Mesodermal cell (in vitro differentiated cells): ENCODE results near the gene PPIL1. TPM values are rescaled to one million over a fixed set of nuclear protein-coding genes. Genes with fewer than 3 reads are reported as not detected.
A peak's percentile ranks its signal among the peaks of the same experiment; 100 is the strongest.

Experiments used
- H3K27ac ChIP-seq: 2 replicates; pipeline ENCODE4 v1.7.0; 2013; ENCODE audit warnings: mild to moderate bottlenecking, low read depth, low read length, moderate library complexity; ENCODE audit not compliant: severe bottlenecking
- H3K36me3 ChIP-seq: 2 replicates; pipeline ENCODE4 v1.7.1; 2013; ENCODE audit warnings: mild to moderate bottlenecking, low read length, moderate library complexity; ENCODE audit not compliant: control insufficient read depth, insufficient read depth
- H3K4me1 ChIP-seq: one replicate; pipeline ENCODE4 v1.7.1; 2013; ENCODE audit warnings: mild to moderate bottlenecking, low read length; ENCODE audit not compliant: insufficient read depth, control insufficient read depth, poor library complexity, severe bottlenecking
- H3K4me3 ChIP-seq: 2 replicates; pipeline ENCODE4 v1.7.0; 2013; ENCODE audit warnings: low read length, control low read depth, mild to moderate bottlenecking; ENCODE audit not compliant: insufficient read depth, poor library complexity, severe bottlenecking; ENCODE audit errors: extremely low read depth
- H3K9me3 ChIP-seq: 2 replicates; pipeline ENCODE4 v1.7.1; 2013; ENCODE audit warnings: mild to moderate bottlenecking, low read length, moderate library complexity; ENCODE audit not compliant: control insufficient read depth
- WGBS, 2 experiments: methylation state at CpG; one replicate each; pipeline ENCODE4 v1.1.5; 2013; ENCODE audit warnings: missing lambda C conversion rate in 2 of 2; ENCODE audit not compliant: insufficient coverage in 2 of 2; 5-methylcytosine and 5-hydroxymethylcytosine counted together
- polyA plus RNA-seq, 2 experiments: library from polyadenylated mRNA; stranded (reverse); fragments of 50-300 nt; gene quantifications; one replicate each; pipeline ENCODE4 v1.2.3, GENCODE V29; 2013

The PPIL1 gene
- polyA plus RNA-seq (2013, experiment 1 of 2), result 43.4 TPM
- polyA plus RNA-seq (2013, experiment 2 of 2), result 44.6 TPM

GRCh38 chr6:36874443-36875249, at the start of gene PPIL1:
TSS of gene PPIL1 (minus strand) at chr6:36874803. CDS start at chr6:36874772, 31 bp downstream.
- Histone ChIP-seq H3K27ac (peak within 1 kb of the TSS; percentile 94), H3K4me3 (peak within 1 kb of the TSS; percentile 79), H3K4me1 (peaks cover 5% of the 10 kb centered on the region), H3K9me3 (no peaks in the 10 kb centered on the region), H3K36me3 (peaks cover 16% of the 10 kb centered on the region)
- WGBS, 2 experiments, result 0% methylated on average over 40 to 45 of the region's 54 CpGs

- peaks cover 43% of the 10 kb centered on the region for H3K4me1 ChIP-seq
- H3K9me3 ChIP-seq, result no peaks in the 10 kb centered on the region
- 90 to 100% methylated on average over 1 to 2 of the region's 4 CpGs for WGBS, 2 experiments
- peaks cover 16% of the 10 kb centered on the region for H3K36me3 ChIP-seq
- H3K27ac ChIP-seq, result no peak overlapping the region
- no peak overlapping the region for H3K4me3 ChIP-seq
Observed at GRCh38 chr6:36924131-36924530, 49.5 kb upstream of the PPIL1 start.

- Histone ChIP-seq H3K27ac (no peak overlapping the region), H3K4me3 (no peak overlapping the region), H3K9me3 (no peaks in the 10 kb centered on the region), H3K36me3 (peaks cover 32% of the 10 kb centered on the region), H3K4me1 (peaks cover 31% of the 10 kb centered on the region)
- WGBS, 2 experiments, result 83 to 90% methylated on average over 2 to 4 of the region's 5 CpGs
Observed at GRCh38 chr6:36920546-36920945, 45.9 kb upstream of the PPIL1 start.

GRCh38 chr6:36920049-36920448, 45.4 kb upstream of the PPIL1 start:
- Histone ChIP-seq H3K27ac (no peak overlapping the region), H3K4me3 (no peak overlapping the region), H3K36me3 (peaks cover 37% of the 10 kb centered on the region), H3K4me1 (peaks cover 31% of the 10 kb centered on the region), H3K9me3 (no peaks in the 10 kb centered on the region)
- WGBS, 2 experiments, result 93 to 100% methylated on average over 2 to 3 of the region's 4 CpGs

DNA sequence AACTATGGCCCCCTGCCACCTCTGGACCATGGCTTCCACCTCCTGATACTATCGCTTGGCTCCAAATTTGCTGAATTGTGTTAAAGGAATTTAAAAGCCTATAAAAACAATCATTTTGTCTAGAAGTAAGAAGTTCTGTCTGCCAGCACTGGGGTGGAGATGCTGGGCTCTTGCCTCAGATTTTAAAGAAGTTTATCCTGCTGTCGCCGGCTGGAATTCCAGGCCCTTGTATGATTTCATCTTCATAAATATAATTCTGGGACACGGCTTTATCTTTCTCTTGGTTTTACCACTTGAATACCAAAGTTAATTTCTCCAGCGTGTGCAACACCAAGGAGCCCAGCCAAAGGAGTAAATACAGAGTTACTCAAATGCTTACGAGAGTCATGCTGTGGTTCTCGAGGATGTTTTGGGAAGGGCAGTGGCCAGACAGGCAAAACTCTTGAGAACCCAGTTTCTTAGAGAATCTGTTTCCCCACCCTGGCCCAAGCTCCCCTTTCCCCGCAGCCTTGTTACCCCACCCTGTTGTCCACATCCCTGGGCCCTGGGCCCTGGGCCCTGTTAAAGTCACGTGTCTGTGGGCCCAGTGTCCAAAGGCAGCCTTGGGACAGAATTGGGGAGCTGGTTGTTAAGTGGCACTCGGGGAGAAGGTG, 43.1 kb upstream of the PPIL1 start:
- Histone ChIP-seq H3K4me1 (peaks cover 27% of the 10 kb centered on the region), H3K36me3 (peaks cover 33% of the 10 kb centered on the region), H3K9me3 (no peaks in the 10 kb centered on the region), H3K27ac (no peak overlapping the region), H3K4me3 (no peak overlapping the region)
- WGBS, 2 experiments, result 94 to 97% methylated on average over 4 to 7 of the region's 10 CpGs

DNA sequence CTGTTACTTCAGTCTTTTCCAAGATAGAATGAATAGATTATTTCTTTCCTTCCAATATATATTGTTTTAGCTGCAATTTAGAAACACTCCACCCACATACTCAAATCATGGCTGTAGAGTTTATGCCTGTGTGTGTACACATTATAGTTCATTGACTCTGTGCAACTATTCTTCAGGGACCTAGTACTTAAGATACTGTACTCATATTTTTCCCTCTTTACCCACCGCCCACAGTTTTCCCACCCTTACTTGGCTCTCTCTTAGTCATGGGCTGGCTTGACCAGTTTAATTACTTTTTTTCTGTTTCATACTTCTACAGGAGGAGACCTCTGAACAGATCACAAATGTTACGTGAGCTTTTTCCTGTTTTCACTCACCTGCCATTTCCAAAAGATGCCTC, 41.5 kb upstream of the PPIL1 start:
- H3K9me3 ChIP-seq, result no peaks in the 10 kb centered on the region
- H3K27ac ChIP-seq, result no peak overlapping the region
- H3K36me3 ChIP-seq, result peaks cover 31% of the 10 kb centered on the region
- 100% methylated on average over 1 of the region's 2 CpGs; no CpG with 5 or more reads in 1 of the 2 experiments for WGBS, 2 experiments
- H3K4me1 ChIP-seq, result peaks cover 37% of the 10 kb centered on the region
- H3K4me3 ChIP-seq, result no peak overlapping the region

GRCh38 chr6:36915599-36915998, 41.0 kb upstream of the PPIL1 start:
- peaks cover 30% of the 10 kb centered on the region for H3K36me3 ChIP-seq
- no peaks in the 10 kb centered on the region for H3K9me3 ChIP-seq
- H3K4me1 ChIP-seq, result peaks cover 37% of the 10 kb centered on the region
- no peak overlapping the region for H3K27ac ChIP-seq
- H3K4me3 ChIP-seq, result no peak overlapping the region
- 100% methylated on average over 2 of the region's 4 CpGs for WGBS, 2 experiments

DNA sequence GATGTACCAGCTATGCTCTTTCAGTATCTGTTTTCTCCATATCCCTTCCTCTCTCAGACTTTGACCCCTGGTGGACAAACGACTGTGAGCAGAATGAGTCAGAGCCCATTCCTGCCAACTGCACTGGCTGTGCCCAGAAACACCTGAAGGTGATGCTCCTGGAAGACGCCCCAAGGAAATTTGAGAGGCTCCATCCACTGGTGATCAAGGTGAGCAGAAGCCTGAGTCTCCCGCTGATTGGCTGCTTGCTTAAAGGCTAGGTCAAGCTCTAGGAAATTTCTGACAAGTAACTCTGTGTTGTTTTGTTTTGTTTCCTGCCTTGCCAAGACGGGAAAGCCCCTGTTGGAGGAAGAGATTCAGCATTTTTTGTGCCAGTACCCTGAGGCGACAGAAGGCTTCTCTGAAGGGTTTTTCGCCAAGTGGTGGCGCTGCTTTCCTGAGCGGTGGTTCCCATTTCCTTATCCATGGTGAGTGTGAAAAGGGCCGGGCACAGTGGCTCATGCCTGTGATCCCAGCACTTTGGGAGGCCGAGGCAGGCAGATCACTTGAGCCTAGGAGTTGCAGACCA, 39.7 kb upstream of the PPIL1 start:
- 58 to 70% methylated on average over 8 to 9 of the region's 10 CpGs for WGBS, 2 experiments
- Histone ChIP-seq H3K4me3 (no peak overlapping the region), H3K9me3 (no peaks in the 10 kb centered on the region), H3K27ac (no peak overlapping the region), H3K36me3 (peaks cover 30% of the 10 kb centered on the region), H3K4me1 (peaks cover 29% of the 10 kb centered on the region)

DNA sequence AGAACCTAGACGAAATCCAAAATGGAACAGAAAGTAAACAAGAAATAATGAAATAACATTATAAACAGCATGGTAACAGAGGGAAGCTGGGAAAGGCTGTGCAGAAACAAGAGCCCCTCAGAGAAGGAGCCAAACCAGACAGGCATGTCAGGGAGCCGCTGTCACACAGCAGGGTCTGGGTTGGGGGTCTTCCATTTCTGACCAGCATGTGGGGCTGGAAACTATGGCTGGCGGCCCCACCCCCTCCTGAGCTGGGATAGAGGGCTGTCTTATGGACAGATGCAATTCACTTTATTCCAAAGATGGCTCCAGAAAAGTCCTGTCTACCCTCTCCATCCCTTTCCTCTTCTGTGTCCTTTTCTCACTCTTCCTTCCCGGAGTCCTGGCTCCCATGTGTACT, 38.5 kb upstream of the PPIL1 start:
- no peaks in the 10 kb centered on the region for H3K9me3 ChIP-seq
- H3K4me1 ChIP-seq, result peaks cover 24% of the 10 kb centered on the region
- peaks cover 26% of the 10 kb centered on the region for H3K36me3 ChIP-seq
- H3K27ac ChIP-seq, result no peak overlapping the region
- WGBS, 2 experiments, result 85 to 100% methylated on average over 2 of the region's 4 CpGs
- H3K4me3 ChIP-seq, result no peak overlapping the region

DNA sequence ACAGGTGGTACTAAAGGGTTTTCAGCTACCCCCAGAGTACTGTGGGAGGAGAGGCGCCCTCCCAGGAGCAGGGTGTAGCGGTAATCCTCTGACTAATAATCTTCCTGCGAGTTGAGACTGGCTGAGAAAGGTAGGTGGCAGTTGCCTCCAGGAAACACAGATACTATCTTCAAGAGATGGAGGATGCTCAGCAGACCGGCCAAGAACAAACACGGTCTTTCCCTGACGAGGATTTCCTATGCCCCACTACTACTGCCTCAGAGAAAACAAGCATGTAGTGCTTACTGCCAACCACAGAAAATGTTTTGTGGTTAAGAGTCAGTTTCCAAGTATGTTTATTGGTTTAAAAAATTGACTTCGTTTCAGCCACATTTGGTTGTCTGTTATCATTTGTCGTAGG, 38.0 kb upstream of the PPIL1 start:
- peaks cover 24% of the 10 kb centered on the region for H3K36me3 ChIP-seq
- H3K27ac ChIP-seq, result no peak overlapping the region
- 73 to 78% methylated on average over 5 of the region's 8 CpGs for WGBS, 2 experiments
- H3K4me1 ChIP-seq, result peaks cover 24% of the 10 kb centered on the region
- H3K4me3 ChIP-seq, result no peak overlapping the region
- no peaks in the 10 kb centered on the region for H3K9me3 ChIP-seq
